ENCODE data around the gene GUCD1. TPM values are rescaled to one million over a fixed set of nuclear protein-coding genes. Genes with fewer than 3 reads are reported as not detected.

GUCD1 gene
- total and polyA plus RNA-seq, 2 of the 13 experiments (the other 11 are each of a cell fraction or from before 2014, with no cell fraction given): 128 to 245 TPM

GRCh38 chr22:24504956-24505736 is 49.8 kb downstream of the GUCD1 start (continued):
- TF ChIP-seq ZNF317 (CRISPR knock-in tag; IDR thresholded peaks at IDR 0.05): 0 out of 2 replicates have a peak, but pooled peaks have one; percentile 49
- no peak; the same call in 1 of the 2 replicates for TF ChIP-seq SMYD3 (CRISPR knock-in tag; IDR thresholded peaks at IDR 0.05)
- TF ChIP-seq POLR2A (IDR thresholded peaks at IDR 0.05; ENCODE audit: insufficient read depth in 1 of 2, low read depth in 2 of 2, low read length in 2 of 2): no peak
- TF ChIP-seq ZNF142 (CRISPR knock-in tag; IDR thresholded peaks at IDR 0.05): no peak; the same call in 1 of the 2 replicates
- TF ChIP-seq TRAFD1 (CRISPR knock-in tag; IDR thresholded peaks at IDR 0.05; ENCODE audit: borderline replicate concordance): no peak
- TF ChIP-seq KLF12 (CRISPR knock-in tag; IDR thresholded peaks at IDR 0.05; ENCODE audit: borderline replicate concordance): peak; percentile 48; the same call in 1 of the 2 replicates
- TF ChIP-seq SNAPC2 (CRISPR knock-in tag; IDR thresholded peaks at IDR 0.05): 0 out of 2 replicates have a peak, but pooled peaks have one; percentile 19
- TF ChIP-seq ZFP91 (CRISPR knock-in tag; IDR thresholded peaks at IDR 0.05; ENCODE audit: borderline replicate concordance): no peak
- no peak; the same call in 1 of the 2 replicates for TF ChIP-seq POLR2G (IDR thresholded peaks at IDR 0.05; ENCODE audit: low read depth, low read length)
- TF ChIP-seq ZNF350 (CRISPR knock-in tag; IDR thresholded peaks at IDR 0.05; ENCODE audit: borderline replicate concordance, low read depth): no peak
- no peak; the same call in 1 of the 2 replicates for TF ChIP-seq PRDM10 (CRISPR knock-in tag; IDR thresholded peaks at IDR 0.05; ENCODE audit: low read depth)
- TF ChIP-seq LBX2 (CRISPR knock-in tag; IDR thresholded peaks at IDR 0.05; ENCODE audit: borderline replicate concordance): no peak
- no peak for TF ChIP-seq RORA (CRISPR knock-in tag; IDR thresholded peaks at IDR 0.05)
- TF ChIP-seq JUND (CRISPR knock-in tag; IDR thresholded peaks at IDR 0.05): no peak
